Prostate gland (tissue), 2 donors: ENCODE results near the gene REEP6.

ENCODE experiments used
- POLR2AphosphoS5 ChIP-seq: sonication (generic); formaldehyde crosslinking; IDR thresholded peaks from one replicate; pipeline ENCODE4 v1.6.1; 2017; ENCODE audit warnings: antibody characterized with exemption
- TF ChIP-seq, protein P1 (sequence below), 4 experiments: fragments of 200-600 bp in 2 of 4; fragments of 450-650 bp in 2 of 4; sonication (generic) in 2 of 4; IDR thresholded peaks; 1 replicate in 3 of 4; 2 replicates in 1 of 4; pipeline ENCODE4 v1.5.1; 2016 to 2019; ENCODE audit warnings: antibody characterized with exemption in 4 of 4, mild to moderate bottlenecking in 2 of 4, moderate library complexity in 2 of 4

DNA sequence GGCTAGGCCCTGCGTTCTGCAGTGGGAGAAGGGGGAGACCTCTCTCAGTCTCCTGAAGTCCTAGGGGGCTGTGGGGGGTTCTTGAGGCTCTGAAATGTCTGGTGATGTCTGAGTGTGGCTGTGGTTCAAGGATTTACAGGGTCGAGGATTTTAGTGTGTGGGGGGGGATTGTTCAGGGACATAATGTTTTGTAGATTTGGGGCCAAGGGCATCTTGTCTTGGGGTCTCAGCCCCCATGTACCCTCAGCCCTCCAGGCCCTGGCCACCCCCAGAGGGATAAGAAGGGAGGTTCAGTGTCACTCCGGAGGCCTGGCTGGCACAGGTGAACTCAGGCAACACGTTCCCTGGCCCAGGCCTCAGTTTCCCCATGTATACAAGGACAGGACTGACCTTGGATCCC, 43.5 kb upstream of the REEP6 start:
- no peak for TF ChIP-seq POLR2AphosphoS5
- TF ChIP-seq, protein P1, sequence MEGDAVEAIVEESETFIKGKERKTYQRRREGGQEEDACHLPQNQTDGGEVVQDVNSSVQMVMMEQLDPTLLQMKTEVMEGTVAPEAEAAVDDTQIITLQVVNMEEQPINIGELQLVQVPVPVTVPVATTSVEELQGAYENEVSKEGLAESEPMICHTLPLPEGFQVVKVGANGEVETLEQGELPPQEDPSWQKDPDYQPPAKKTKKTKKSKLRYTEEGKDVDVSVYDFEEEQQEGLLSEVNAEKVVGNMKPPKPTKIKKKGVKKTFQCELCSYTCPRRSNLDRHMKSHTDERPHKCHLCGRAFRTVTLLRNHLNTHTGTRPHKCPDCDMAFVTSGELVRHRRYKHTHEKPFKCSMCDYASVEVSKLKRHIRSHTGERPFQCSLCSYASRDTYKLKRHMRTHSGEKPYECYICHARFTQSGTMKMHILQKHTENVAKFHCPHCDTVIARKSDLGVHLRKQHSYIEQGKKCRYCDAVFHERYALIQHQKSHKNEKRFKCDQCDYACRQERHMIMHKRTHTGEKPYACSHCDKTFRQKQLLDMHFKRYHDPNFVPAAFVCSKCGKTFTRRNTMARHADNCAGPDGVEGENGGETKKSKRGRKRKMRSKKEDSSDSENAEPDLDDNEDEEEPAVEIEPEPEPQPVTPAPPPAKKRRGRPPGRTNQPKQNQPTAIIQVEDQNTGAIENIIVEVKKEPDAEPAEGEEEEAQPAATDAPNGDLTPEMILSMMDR (IDR thresholded peaks at IDR 0.05), result no peak
